Ishikawa (cell line): ENCODE measurements around the gene GPANK1.

Source experiments
- CEBPB ChIP-seq: IDR thresholded peaks from 2 replicates; pipeline ENCODE4 v1.6.1; 2012
- CREB1 ChIP-seq: IDR thresholded peaks from 2 replicates; pipeline ENCODE4 v1.6.1; 2012; ENCODE audit warnings: low read depth
- EGR1 ChIP-seq: IDR thresholded peaks from 2 replicates; pipeline ENCODE4 v1.6.1; 2012
- EP300 ChIP-seq: IDR thresholded peaks from 2 replicates; pipeline ENCODE4 v1.6.1; 2012; ENCODE audit warnings: borderline replicate concordance
- FOXM1 ChIP-seq: IDR thresholded peaks from 2 replicates; pipeline ENCODE4 v1.6.1; 2012; ENCODE audit warnings: low read depth, borderline replicate concordance
- NFIC ChIP-seq: IDR thresholded peaks from 2 replicates; pipeline ENCODE4 v1.6.1; 2012
- RAD21 ChIP-seq: IDR thresholded peaks from 2 replicates; pipeline ENCODE4 v1.6.1; 2012; ENCODE audit warnings: low read depth
- TAF1 ChIP-seq: IDR thresholded peaks from 2 replicates; pipeline ENCODE4 v1.6.1; 2012; ENCODE audit warnings: low read depth, mild to moderate bottlenecking
- TCF12 ChIP-seq: IDR thresholded peaks from 2 replicates; pipeline ENCODE4 v1.6.1; 2012; ENCODE audit warnings: low read depth
- TEAD4 ChIP-seq: IDR thresholded peaks from 2 replicates; pipeline ENCODE4 v1.6.1; 2012
- YY1 ChIP-seq: IDR thresholded peaks from 2 replicates; pipeline ENCODE4 v1.6.1; 2012; ENCODE audit warnings: low read depth
- ZBTB7A ChIP-seq: IDR thresholded peaks from 2 replicates; pipeline ENCODE4 v1.6.1; 2012; ENCODE audit warnings: low read depth
- TF ChIP-seq, protein P1 (sequence below): IDR thresholded peaks from 2 replicates; pipeline ENCODE4 v1.6.1; 2012
- TF ChIP-seq, protein P2 (sequence below): IDR thresholded peaks from 2 replicates; pipeline ENCODE4 v1.6.1; 2012; ENCODE audit warnings: low read depth, mild to moderate bottlenecking
- TF ChIP-seq, protein P3 (sequence below): IDR thresholded peaks from 2 replicates; pipeline ENCODE4 v1.6.1; 2012

Gene GPANK1

GRCh38 chr6:31620586-31621319 is 44.0 kb downstream of the GPANK1 start, which contains the start of gene PRRC2A:
Gene PRRC2A (plus strand): TSS chr6:31620715. CDS start chr6:31622790, 2,075 bp downstream.
- TF ChIP-seq TAF1 (peak; percentile 94), EGR1 (no peak; the same call in none of the 2 replicates), CREB1 (no peak), CEBPB (no peak), ZBTB7A (0 out of 2 replicates have a peak, but pooled peaks have one; percentile 49), EP300 (no peak), FOXM1 (0 out of 2 replicates have a peak, but pooled peaks have one; percentile 12), YY1 (peak; percentile 95), NFIC (no peak), RAD21 (no peak), TCF12 (peak; percentile 26; the same call in 1 of the 2 replicates), TEAD4 (no peak)
- TF ChIP-seq, protein P1, sequence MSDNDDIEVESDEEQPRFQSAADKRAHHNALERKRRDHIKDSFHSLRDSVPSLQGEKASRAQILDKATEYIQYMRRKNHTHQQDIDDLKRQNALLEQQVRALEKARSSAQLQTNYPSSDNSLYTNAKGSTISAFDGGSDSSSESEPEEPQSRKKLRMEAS: peak; percentile 53
- TF ChIP-seq, protein P2, sequence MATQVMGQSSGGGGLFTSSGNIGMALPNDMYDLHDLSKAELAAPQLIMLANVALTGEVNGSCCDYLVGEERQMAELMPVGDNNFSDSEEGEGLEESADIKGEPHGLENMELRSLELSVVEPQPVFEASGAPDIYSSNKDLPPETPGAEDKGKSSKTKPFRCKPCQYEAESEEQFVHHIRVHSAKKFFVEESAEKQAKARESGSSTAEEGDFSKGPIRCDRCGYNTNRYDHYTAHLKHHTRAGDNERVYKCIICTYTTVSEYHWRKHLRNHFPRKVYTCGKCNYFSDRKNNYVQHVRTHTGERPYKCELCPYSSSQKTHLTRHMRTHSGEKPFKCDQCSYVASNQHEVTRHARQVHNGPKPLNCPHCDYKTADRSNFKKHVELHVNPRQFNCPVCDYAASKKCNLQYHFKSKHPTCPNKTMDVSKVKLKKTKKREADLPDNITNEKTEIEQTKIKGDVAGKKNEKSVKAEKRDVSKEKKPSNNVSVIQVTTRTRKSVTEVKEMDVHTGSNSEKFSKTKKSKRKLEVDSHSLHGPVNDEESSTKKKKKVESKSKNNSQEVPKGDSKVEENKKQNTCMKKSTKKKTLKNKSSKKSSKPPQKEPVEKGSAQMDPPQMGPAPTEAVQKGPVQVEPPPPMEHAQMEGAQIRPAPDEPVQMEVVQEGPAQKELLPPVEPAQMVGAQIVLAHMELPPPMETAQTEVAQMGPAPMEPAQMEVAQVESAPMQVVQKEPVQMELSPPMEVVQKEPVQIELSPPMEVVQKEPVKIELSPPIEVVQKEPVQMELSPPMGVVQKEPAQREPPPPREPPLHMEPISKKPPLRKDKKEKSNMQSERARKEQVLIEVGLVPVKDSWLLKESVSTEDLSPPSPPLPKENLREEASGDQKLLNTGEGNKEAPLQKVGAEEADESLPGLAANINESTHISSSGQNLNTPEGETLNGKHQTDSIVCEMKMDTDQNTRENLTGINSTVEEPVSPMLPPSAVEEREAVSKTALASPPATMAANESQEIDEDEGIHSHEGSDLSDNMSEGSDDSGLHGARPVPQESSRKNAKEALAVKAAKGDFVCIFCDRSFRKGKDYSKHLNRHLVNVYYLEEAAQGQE: 0 out of 2 replicates have a peak, but pooled peaks have one; percentile 2
- TF ChIP-seq, protein P3, sequence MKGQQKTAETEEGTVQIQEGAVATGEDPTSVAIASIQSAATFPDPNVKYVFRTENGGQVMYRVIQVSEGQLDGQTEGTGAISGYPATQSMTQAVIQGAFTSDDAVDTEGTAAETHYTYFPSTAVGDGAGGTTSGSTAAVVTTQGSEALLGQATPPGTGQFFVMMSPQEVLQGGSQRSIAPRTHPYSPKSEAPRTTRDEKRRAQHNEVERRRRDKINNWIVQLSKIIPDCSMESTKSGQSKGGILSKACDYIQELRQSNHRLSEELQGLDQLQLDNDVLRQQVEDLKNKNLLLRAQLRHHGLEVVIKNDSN: no peak

- TF ChIP-seq, protein P1: peak; percentile 98
- peak; percentile 55; the same call in 1 of the 2 replicates for TF ChIP-seq YY1
- peak; percentile 72 for TF ChIP-seq EGR1
- no peak for TF ChIP-seq TAF1
- TF ChIP-seq NFIC: no peak
- TF ChIP-seq ZBTB7A: no peak
- TF ChIP-seq, protein P2: no peak
- TF ChIP-seq CEBPB: no peak
- TF ChIP-seq, protein P3: no peak
- no peak for TF ChIP-seq EP300
- no peak for TF ChIP-seq TCF12
- no peak for TF ChIP-seq RAD21
- no peak for TF ChIP-seq FOXM1
- TF ChIP-seq TEAD4: peak; percentile 69
- TF ChIP-seq CREB1: peak; percentile 71
These were observed 44.8 kb downstream of the GPANK1 start for GRCh38 chr6:31619805-31620585.

- TF ChIP-seq EGR1: no peak
- TF ChIP-seq, protein P2: no peak
These were observed 47.8 kb downstream of the GPANK1 start for GRCh38 chr6:31617010-31617409.

DNA sequence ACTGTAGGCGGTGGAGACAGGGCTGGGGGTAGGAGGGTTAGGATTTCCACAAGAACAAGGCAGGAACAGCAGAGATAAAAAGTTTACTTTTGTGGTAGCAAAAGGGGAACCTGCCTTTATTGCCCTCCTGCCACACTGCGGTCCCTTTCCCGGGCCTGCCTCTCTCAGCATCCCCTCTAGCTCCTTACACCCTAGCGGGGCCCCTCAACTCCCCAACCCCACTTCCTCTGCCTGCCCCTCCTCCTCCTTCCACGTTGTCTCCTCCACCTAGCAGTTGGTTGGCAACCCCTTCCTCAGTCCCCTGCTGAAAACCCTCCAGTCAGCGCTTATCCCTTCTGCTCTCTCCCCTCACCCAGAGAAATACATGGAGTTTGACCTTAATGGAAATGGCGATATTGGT is 49.0 kb downstream of the GPANK1 start:
- TF ChIP-seq CEBPB: no peak
- no peak for TF ChIP-seq TCF12
- TF ChIP-seq EP300: no peak
- no peak for TF ChIP-seq YY1
- no peak for TF ChIP-seq FOXM1
- TF ChIP-seq, protein P2: no peak
- TF ChIP-seq RAD21: no peak
- TF ChIP-seq, protein P1: no peak
- TF ChIP-seq EGR1: no peak
- TF ChIP-seq TEAD4: no peak
- no peak for TF ChIP-seq NFIC
- TF ChIP-seq, protein P3: no peak
- no peak for TF ChIP-seq ZBTB7A
- no peak for TF ChIP-seq TAF1
- no peak for TF ChIP-seq CREB1
